ENCODE results near the gene LEMD1. TPM values are rescaled to one million over a fixed set of nuclear protein-coding genes. Genes with fewer than 3 reads are reported as not detected.

The LEMD1 gene
- total RNA-seq, 1 donor from 2014 or later: not detected

- peaks cover 40% of the 10 kb centered on the region for H3K27me3 Mint-ChIP-seq (ENCODE audit: low read depth)
- intact Hi-C loops (cut with micrococcal nuclease): loop anchor here (10.0 kb wide), 1 partner anchor 118 kb away; no protein-coding TSS in a partner anchor
- H3K27ac Mint-ChIP-seq: no peak overlapping the region
- peaks cover 3% of the 10 kb centered on the region for H3K4me1 Mint-ChIP-seq (ENCODE audit: low read depth)
- DNase-seq (ENCODE audit: low spot score): no peak
- no peaks in the 10 kb centered on the region for H3K36me3 Mint-ChIP-seq (ENCODE audit: low read depth)
- H3K4me3 Mint-ChIP-seq (ENCODE audit: low read depth): no peak overlapping the region
- H3K9me3 Mint-ChIP-seq: no peaks in the 10 kb centered on the region
Observed at GRCh38 chr1:205452364-205452763, 30.5 kb upstream of the LEMD1 start.

- H3K27ac Mint-ChIP-seq: no peak overlapping the region
- no peak overlapping the region for H3K4me3 Mint-ChIP-seq (ENCODE audit: low read depth)
- H3K4me1 Mint-ChIP-seq (ENCODE audit: low read depth): peaks cover 3% of the 10 kb centered on the region
- DNase-seq (ENCODE audit: low spot score): no peak
- intact Hi-C loops (cut with micrococcal nuclease): loop anchor here (10.0 kb wide), 1 partner anchor 117 kb away; no protein-coding TSS in a partner anchor
- no peaks in the 10 kb centered on the region for H3K36me3 Mint-ChIP-seq (ENCODE audit: low read depth)
- no peaks in the 10 kb centered on the region for H3K9me3 Mint-ChIP-seq
- H3K27me3 Mint-ChIP-seq (ENCODE audit: low read depth): peaks cover 44% of the 10 kb centered on the region
Observed at GRCh38 chr1:205451759-205452164, 29.9 kb upstream of the LEMD1 start.

- intact Hi-C loops (cut with micrococcal nuclease): loop anchor here (10.0 kb wide), 1 partner anchor 116 kb away; no protein-coding TSS in a partner anchor
- Mint-ChIP-seq H3K27me3 (ENCODE audit: low read depth) (peaks cover 40% of the 10 kb centered on the region), H3K27ac (no peak overlapping the region), H3K9me3 (no peaks in the 10 kb centered on the region), H3K36me3 (ENCODE audit: low read depth) (no peaks in the 10 kb centered on the region), H3K4me3 (ENCODE audit: low read depth) (no peak overlapping the region), H3K4me1 (ENCODE audit: low read depth) (peaks cover 3% of the 10 kb centered on the region)
- DNase-seq (ENCODE audit: low spot score): no peak
Observed at GRCh38 chr1:205451202-205451601, 29.3 kb upstream of the LEMD1 start.

- peaks cover 37% of the 10 kb centered on the region for H3K27me3 Mint-ChIP-seq (ENCODE audit: low read depth)
Observed at GRCh38 chr1:205450448-205450847, 28.6 kb upstream of the LEMD1 start.

GRCh38 chr1:205449750-205450443 lies 28.0 kb upstream of the LEMD1 start:
- Mint-ChIP-seq H3K27ac (no peak overlapping the region), H3K9me3 (no peaks in the 10 kb centered on the region)
- intact Hi-C loops (cut with micrococcal nuclease): loop anchor here (10.0 kb wide), 1 partner anchor 115 kb away; no protein-coding TSS in a partner anchor

More at GRCh38 chr1:205450448-205450847, 28.6 kb upstream of the LEMD1 start:
- Mint-ChIP-seq H3K4me1 (ENCODE audit: low read depth) (no peaks in the 10 kb centered on the region), H3K9me3 (no peaks in the 10 kb centered on the region), H3K27ac (no peak overlapping the region), H3K36me3 (ENCODE audit: low read depth) (no peaks in the 10 kb centered on the region), H3K4me3 (ENCODE audit: low read depth) (no peak overlapping the region)
- no peak for DNase-seq (ENCODE audit: low spot score)
- intact Hi-C loops (cut with micrococcal nuclease): loop anchor here (10.0 kb wide), 1 partner anchor 116 kb away; no protein-coding TSS in a partner anchor

GRCh38 chr1:205449254-205449749 lies 27.4 kb upstream of the LEMD1 start:
- DNase-seq (ENCODE audit: low spot score): no peak
- Mint-ChIP-seq H3K4me1 (ENCODE audit: low read depth) (no peaks in the 10 kb centered on the region), H3K36me3 (ENCODE audit: low read depth) (no peaks in the 10 kb centered on the region), H3K4me3 (ENCODE audit: low read depth) (no peak overlapping the region), H3K27me3 (ENCODE audit: low read depth) (peaks cover 28% of the 10 kb centered on the region), H3K9me3 (no peaks in the 10 kb centered on the region), H3K27ac (no peak overlapping the region)
- intact Hi-C loops (cut with micrococcal nuclease): no loop called here

More at GRCh38 chr1:205449750-205450443, 28.0 kb upstream of the LEMD1 start:
- no peak overlapping the region for H3K4me3 Mint-ChIP-seq (ENCODE audit: low read depth)
- no peak for DNase-seq (ENCODE audit: low spot score)
- H3K27me3 Mint-ChIP-seq (ENCODE audit: low read depth): peaks cover 32% of the 10 kb centered on the region
- no peaks in the 10 kb centered on the region for H3K36me3 Mint-ChIP-seq (ENCODE audit: low read depth)
- H3K4me1 Mint-ChIP-seq (ENCODE audit: low read depth): no peaks in the 10 kb centered on the region

- DNase-seq (ENCODE audit: low spot score): no peak
- H3K27ac Mint-ChIP-seq: no peak overlapping the region
Observed at GRCh38 chr1:205448540-205449253, 26.8 kb upstream of the LEMD1 start.

GRCh38 chr1:205447457-205448341 lies 25.8 kb upstream of the LEMD1 start:
- no peak for DNase-seq (ENCODE audit: low spot score)
- H3K4me3 Mint-ChIP-seq (ENCODE audit: low read depth): no peak overlapping the region
- H3K27ac Mint-ChIP-seq: no peak overlapping the region
- H3K9me3 Mint-ChIP-seq: no peaks in the 10 kb centered on the region
- H3K36me3 Mint-ChIP-seq (ENCODE audit: low read depth): no peaks in the 10 kb centered on the region
- peaks cover 17% of the 10 kb centered on the region for H3K27me3 Mint-ChIP-seq (ENCODE audit: low read depth)
- intact Hi-C loops (cut with micrococcal nuclease): no loop called here
- H3K4me1 Mint-ChIP-seq (ENCODE audit: low read depth): no peaks in the 10 kb centered on the region

More at GRCh38 chr1:205448540-205449253, 26.8 kb upstream of the LEMD1 start:
- no peak overlapping the region for H3K4me3 Mint-ChIP-seq (ENCODE audit: low read depth)
- intact Hi-C loops (cut with micrococcal nuclease): no loop called here
- H3K27me3 Mint-ChIP-seq (ENCODE audit: low read depth): peaks cover 26% of the 10 kb centered on the region
- no peaks in the 10 kb centered on the region for H3K4me1 Mint-ChIP-seq (ENCODE audit: low read depth)
- H3K36me3 Mint-ChIP-seq (ENCODE audit: low read depth): no peaks in the 10 kb centered on the region
- H3K9me3 Mint-ChIP-seq: no peaks in the 10 kb centered on the region

GRCh38 chr1:205446828-205447227 lies 25.0 kb upstream of the LEMD1 start:
- Mint-ChIP-seq H3K4me1 (ENCODE audit: low read depth) (no peaks in the 10 kb centered on the region), H3K9me3 (no peaks in the 10 kb centered on the region), H3K27ac (no peak overlapping the region), H3K4me3 (ENCODE audit: low read depth) (no peak overlapping the region), H3K36me3 (ENCODE audit: low read depth) (no peaks in the 10 kb centered on the region), H3K27me3 (ENCODE audit: low read depth) (peaks cover 13% of the 10 kb centered on the region)
- no peak for DNase-seq (ENCODE audit: low spot score)
- intact Hi-C loops (cut with micrococcal nuclease): no loop called here

- Mint-ChIP-seq H3K9me3 (no peaks in the 10 kb centered on the region), H3K4me1 (ENCODE audit: low read depth) (peaks cover 9% of the 10 kb centered on the region), H3K27ac (no peak overlapping the region), H3K27me3 (ENCODE audit: low read depth) (peaks cover 11% of the 10 kb centered on the region), H3K36me3 (ENCODE audit: low read depth) (no peaks in the 10 kb centered on the region), H3K4me3 (ENCODE audit: low read depth) (no peak overlapping the region)
- intact Hi-C loops (cut with micrococcal nuclease): no loop called here
- DNase-seq (ENCODE audit: low spot score): no peak
Observed at GRCh38 chr1:205445646-205445935, 23.7 kb upstream of the LEMD1 start.

- intact Hi-C loops (cut with micrococcal nuclease): no loop called here
Observed at GRCh38 chr1:205444931-205445645, 23.2 kb upstream of the LEMD1 start.

More at GRCh38 chr1:205444931-205445645, 23.2 kb upstream of the LEMD1 start:
- Mint-ChIP-seq H3K27ac (no peak overlapping the region), H3K4me1 (ENCODE audit: low read depth) (peaks cover 12% of the 10 kb centered on the region), H3K4me3 (ENCODE audit: low read depth) (no peak overlapping the region), H3K36me3 (ENCODE audit: low read depth) (no peaks in the 10 kb centered on the region), H3K27me3 (ENCODE audit: low read depth) (peaks cover 11% of the 10 kb centered on the region), H3K9me3 (no peaks in the 10 kb centered on the region)
- DNase-seq (ENCODE audit: low spot score): no peak

Measured in activated T-helper 2 cell treated with anti-CD3 and anti-CD28 coated beads, Interferon-gamma antibody, Interleukin-2, Interleukin-4, amounts not matched to agents 10 μg/mL and 5 μg/mL and 100 μg/mL, durations not matched to agents 14 hours and 24 hours and 36 hours (primary cell).